ENCODE measurements around the gene TMEM259.
"Not testable (repeated sequence)": the region's sequence is repeated elsewhere in the genome, so short reads cannot be mapped to it uniquely, and the experiment has no call there.

Gene TMEM259

DNA sequence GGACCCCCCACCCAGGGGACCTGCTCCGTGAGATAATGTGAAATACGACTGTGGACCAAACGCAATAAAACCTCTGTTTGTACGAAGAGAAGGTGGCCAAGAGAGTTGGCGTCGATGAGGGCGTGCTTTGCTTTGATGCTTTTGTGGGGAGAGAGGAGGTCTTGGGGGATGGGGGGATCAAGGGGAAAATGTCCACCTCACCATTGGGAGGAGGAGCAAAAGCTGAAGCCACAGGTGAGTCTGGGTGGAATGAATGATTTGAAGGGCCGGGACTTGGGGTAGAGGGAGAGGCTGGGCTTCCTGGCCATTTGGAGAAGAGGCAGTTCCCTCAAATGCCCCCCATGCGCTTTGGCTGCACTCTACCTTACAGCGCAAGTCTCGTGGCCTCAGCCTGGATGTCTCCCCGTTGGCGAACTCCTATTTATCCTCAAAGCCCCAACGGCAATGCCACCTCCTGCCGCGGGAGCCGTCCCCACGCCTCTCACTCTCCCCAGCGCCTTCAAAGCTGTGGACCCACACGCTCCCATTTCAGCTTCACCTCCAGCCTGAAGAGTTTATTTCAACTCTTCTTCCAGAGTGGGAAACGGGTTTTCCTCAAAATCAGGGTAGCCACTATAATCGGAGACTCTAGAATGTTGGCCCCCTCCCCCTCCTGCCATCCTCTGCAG lies 18.2 kb upstream of the TMEM259 start:
- no peak for DNase-seq

DNA sequence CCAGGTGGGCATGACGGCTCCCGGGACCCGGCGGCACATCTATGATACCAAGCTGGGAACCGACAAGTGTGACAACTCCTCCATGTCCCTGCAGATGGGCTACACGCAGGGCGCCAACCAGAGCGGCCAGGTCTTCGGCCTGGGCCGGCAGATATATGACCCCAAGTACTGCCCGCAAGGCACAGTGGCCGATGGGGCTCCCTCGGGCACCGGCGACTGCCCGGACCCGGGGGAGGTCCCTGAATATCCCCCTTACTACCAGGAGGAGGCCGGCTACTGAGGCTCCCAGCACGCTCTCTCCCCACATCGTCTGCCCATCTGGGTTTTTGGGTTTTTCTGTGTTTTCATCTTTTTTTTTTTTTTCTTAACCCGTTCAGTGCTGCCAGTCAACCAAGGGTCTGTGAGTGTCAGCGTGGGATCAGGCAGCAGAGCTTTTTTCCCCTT lies 16.7 kb upstream of the TMEM259 start:
- DNase-seq, result no peak

DNA sequence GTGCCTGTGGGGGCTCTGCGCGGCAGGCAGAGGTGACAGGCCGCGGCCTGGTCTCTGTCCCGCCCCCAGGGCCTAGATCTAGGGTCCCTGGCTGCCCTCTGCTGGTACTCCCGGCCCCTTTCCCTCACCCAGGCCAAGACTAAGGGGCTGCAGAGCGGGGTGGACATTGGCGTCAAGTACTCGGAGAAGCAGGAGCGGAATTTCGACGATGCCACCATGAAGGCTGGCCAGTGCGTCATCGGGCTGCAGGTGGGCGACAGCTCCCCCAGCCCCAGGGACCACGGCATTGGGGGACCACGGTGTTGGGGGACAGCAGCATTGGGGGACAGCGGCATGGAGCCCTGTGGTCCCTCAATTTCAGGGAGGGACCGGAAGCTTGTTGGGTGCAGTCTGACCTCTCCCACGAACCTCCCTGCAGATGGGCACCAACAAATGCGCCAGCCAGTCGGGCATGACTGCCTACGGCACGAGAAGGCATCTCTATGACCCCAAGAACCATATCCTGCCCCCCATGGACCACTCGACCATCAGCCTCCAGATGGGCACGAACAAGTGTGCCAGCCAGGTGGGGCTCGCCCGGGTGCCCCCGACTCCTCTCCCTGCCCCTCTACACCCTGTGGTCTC lies 15.2 kb upstream of the TMEM259 start:
- no peak for DNase-seq

DNA sequence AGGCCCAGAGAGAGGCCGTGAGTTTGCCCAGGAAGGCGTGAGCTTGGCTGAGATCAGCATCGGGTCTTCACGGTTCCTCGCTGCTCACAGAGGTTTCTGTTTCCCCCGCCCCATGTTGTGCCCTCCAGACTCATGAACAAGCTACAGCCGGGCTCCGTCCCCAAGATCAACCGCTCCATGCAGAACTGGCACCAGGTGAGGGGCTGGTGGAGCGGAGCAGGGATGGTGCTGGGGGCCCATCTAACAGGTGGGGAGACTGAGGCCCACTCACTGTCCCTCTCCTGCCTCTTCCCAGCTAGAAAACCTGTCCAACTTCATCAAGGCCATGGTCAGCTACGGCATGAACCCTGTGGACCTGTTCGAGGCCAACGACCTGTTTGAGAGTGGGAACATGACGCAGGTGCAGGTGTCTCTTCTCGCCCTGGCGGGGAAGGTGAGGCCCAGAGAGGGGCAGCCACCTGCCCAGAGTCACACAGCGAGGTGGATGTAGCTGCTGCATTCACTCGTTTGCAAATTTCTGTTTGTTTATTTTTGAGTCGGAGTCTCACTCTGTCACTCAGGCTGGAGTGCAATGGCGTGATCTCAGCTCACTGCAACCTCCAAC lies 11.4 kb upstream of the TMEM259 start:
- no peak for DNase-seq

DNA sequence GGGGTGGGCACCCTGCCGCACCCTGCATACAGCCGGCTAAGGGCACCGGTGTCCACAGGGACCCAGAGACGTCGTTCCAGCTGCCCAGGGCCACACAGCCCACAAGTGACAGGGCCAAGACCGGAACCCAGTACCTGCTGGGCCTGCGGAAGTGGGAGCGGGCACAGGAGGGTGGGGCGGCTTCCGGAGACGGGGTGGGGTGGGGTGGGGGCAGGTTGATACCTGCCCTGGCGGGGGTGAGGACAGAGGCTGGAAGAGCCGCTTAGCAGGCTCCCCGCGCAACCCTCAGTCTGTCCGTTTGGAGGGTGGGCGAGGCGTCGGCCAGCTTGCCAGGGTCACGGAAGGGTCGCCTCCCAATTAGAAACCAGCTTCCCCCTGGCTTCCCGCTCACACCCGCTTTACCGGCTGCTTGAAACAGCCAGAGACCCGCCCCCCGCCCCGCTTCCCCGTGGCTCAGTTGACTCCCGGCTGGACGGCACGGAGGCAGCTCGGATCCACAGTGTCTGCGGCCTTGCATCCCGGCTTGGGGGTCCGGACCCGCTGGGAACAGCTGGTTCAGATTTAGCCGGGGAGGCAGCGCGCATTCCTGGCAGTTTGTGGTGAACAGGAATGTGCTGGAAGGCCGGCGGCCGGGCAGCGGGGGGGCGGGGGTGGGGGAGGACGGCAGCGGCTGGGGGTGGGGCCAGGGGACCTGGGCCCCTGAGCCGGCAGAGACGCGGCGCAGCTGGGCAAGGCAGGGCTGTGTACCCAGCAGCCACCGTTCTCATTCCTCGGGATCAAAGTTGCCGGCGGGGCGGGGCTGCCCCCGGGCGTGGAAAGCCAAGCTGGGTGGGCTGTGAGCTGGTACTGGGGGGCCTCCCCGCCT lies 7.4 kb upstream of the TMEM259 start:
- no peak for DNase-seq

DNA sequence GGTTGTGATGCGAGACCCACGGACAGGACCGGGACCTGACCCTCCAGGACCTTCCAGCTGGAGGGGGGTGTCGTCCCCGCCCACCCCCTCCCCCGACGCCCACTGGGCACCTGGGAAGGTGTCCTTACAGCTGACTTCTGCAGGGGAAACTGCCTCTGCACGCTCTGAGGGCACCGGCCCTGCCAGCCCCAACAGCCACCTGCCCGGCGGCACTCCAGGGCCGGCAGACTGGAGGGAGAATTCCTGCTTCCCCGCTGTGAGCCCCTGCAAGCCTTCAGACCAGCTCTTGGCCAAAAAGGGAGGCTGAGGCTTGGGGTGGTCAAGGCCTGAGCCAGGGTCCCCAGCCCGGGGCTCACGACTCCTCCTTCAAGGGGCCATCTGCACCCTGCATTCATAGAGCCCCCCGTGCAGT lies 6.7 kb upstream of the TMEM259 start:
- no peak for DNase-seq

DNA sequence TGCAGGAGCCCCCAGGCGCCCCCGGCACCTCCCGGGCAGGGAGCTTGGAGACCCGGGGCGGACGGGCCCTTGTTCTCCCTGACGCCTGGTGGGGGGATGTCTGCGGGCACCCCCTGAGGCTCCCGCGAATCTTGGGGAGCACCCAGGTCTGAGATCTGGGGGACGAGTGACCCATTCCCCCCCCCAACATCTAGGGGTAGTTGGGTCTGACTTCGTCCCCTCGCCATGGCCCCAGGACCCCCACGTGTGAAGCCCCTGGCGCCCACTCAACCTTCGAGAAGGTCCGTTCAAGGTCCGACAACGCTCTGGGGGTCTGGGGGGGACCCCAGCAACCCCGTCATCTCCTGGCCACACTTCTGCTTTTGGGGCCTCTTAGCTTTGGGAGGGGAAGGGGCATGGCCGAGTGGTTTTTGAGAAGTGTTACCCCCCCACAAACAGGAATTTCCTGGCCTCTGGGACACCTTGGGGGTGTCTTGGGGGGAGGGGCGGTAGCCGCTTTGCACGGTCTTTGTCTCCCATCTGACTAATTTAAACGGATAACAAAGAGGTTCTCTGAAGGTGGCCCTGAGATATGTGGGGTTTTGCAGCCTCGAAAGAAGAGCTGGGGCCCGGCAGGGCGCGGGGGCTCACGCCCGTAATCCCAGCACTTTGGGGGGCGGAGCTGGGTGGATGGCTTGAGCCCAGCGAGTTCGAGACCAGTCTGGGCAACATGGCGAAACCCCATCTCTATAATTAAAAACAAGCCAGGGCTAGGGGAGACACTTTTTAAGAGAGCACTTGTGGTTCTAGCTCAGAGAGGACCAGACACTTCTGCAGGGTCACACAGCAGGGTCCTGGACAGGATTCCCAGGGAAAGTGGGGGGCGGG lies 6.1 kb upstream of the TMEM259 start:
- peak; percentile 23 for DNase-seq

DNA sequence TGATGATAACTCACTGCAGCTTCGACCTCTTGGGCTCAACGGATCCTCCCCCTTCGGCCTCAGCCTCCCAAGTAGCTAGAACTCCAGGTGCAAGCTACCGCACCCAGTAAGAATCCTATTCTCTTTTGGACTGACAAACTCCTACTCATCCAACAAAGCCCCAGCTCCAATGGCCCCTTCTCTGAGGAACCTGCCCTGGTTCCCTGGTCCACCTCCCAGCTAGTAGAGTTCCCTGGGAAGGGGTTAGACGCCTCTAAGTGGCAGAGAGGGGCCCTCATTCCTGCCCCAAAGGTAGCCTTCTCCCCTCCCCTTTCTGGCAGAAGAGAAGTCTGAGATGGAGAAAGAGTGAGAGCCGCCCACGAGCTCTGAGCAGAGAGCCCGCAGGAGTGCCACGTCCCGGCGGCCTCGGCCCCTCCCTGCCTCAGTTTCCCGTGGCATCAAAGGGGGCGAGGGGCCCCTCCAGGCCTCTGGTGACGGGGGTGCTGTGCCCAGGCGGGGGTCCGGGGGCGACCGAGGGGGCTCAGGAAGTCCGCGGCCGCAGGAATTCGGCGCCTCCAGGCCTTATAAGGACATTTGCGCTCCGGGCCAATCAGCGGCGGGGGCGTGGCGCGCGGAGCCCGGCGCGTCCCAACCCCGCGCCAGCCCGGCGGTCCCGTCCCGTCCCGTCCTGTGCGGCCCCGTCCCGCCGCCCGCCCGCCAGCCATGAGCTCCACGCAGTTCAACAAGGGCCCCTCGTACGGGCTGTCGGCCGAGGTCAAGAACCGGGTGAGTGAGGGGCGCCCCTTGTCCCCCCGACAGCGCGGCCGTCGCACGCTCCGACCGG lies 5.2 kb upstream of the TMEM259 start, which contains the start of gene CNN2:
CNN2 (plus strand) TSS at position 649 of the 823 bp plus-strand sequence; CDS start at position 703, 54 bp downstream.
- peak; percentile 78 for DNase-seq

DNA sequence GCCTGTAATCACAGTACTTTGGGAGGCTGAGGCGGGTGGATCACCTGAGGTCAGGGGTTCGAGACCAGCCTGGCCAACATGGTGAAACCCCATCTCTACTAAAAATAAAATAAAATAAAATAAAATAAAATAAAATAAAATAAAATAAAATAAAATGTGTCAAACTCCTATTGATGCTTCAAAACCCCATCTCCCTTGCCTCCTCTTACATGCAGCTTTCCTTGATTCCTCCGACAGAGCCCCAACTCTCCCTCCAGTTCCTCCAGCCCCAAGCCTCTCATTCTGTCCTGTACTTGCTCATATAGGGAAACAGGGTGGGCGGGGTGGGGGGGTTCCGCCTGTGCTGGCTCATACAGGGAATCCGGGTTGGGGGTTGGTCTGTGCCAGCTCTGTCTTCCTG lies 4.2 kb upstream of the TMEM259 start:
- DNase-seq, result not testable (repeated sequence)

DNA sequence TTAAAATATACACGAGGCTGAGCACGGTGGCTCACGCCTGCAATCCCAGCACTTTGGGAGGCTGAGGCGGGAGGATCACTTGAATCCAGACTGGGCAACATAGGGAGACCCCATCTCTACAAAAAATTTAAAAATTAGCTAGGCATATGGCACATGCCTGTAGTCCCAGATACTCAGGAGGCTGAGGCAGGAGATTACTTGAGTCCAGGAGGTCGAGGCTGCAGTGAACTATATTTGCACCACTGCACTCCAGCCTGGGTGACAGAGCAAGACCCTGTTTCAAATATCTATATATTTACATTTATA lies 2.9 kb upstream of the TMEM259 start:
- not testable (repeated sequence) for DNase-seq

DNA sequence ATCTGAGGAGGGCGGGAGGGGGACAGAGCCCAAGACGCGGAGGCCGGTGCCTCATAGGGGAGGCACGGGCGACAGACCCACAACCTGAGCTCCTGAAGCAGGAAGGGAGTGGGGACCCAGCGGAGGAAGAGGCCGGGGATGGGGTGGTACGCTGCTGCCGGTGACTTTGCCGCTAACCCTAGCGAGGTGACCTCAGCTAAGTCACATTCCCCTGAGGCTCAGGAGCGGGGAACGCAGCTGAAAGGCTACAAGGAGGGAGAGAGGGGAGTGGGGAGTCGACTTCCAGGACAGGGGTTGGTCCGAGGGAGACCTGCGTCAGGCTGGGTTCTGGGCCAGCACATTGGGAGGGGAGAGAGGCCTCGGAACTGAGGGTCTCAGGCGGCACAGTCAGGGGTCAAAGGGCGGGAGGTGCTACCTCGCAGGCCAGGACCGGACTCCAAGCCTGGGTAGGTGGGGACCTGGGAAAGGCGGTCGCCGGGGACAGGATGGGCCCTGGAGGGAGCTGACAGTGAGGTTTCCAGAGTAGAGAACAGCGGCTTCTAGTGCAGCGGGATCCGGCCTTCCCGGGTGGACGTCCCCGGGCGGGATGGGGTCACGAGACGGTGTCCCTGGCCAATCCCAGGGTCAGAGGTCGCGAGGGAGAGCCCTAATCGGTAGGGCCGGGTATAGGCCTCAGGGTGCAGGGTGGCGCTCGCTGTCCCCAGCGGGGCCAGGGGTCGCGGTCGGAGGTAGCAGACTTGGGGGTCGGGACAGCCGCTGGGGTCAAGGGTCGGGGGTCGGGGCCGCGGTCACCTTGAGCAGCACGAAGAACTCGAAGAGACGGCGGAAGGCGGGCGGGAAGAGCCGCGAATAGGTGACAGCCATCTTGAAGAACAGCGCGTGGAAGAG lies 699 bp downstream of the TMEM259 start:
- no peak for DNase-seq

DNA sequence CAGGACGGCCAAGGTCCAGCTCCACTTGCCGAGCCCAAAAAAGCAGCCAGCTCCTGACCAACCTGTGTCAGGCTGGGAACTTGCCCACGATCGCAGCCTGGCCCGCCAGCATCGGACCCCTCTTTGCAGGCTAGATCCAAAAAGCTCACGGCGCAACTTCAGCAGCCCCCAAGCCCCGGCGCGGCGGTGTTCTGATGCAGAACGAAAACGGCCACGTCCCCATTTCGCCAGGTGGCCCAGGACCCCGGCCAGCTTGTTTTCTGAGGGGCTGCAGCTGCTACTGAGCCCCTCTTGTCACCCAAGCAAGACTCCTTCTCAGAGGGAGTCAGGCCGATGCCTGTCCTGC lies 1.3 kb downstream of the TMEM259 start:
- no peak for DNase-seq

DNA sequence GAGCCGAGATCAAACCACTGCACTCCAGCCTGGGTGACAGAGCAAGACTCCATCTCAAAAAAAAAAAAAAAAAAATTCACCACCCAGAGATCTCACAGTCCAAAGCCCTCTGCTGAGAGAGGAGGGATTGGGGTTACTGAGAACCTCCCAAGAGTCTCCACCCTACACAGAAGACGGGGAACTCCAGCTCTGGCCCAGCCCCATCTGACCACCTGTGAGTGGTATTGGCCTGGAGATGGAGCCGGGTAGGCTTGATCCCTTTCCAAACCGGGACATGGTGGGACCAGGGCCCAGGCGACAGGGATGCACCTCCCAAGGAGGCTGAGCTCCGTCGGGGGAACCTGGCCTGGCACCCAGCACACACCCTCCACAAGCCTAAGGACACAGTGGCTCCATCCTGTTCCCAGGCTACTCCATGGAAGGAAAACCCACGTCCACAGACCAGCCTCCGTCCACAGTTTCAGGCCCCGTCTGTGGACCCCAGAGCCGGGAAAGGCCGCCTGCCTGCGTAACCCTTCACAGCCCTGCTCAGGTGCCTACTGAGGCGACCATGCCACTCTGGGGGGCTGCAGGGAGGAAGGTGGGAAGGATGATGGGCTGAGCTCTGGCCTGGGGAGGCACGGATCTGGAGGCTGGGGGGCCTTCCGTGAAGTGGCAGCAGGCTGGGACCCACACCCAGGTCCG lies 1.8 kb downstream of the TMEM259 start:
- DNase-seq, result no peak

DNA sequence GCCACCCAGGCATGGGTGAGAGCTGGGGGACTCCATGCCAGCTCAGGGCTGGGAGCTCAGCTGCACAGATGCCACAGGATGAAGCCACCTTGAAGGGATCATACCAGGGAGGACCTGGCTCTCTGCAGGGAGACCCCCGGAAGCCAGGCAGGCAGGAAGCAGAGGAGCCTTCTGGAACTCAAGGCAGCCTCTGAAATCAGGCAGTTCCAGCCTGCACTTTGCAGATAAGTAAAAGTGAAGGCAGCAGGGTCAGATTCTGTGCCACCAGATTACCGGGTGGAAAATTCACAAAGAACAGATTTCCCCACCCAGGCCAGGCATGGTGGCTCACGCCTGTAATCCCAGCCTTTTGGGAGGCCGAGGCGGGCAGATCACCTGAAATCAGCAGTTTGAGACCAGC lies 2.5 kb downstream of the TMEM259 start:
- no peak for DNase-seq

DNA sequence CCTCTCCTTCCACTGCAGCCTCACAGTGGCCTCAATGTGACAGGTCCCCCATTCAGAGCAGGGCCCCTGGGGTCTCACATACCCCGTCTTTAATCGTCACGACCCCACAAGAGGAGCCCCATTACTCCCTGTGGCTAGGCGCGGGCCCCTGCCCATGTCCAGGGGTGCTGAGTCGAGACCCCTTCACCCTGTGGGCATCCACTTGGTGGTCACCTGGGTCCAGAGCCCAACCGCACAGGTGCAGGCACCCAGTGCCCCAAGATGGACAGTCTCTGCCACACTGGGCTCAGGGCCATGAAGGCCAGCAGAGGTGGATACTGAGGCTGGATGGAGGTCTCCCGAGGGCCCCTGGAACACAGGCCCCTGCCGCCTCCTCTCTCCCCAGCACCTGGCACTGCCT lies 3.0 kb downstream of the TMEM259 start:
- DNase-seq, result no peak

DNA sequence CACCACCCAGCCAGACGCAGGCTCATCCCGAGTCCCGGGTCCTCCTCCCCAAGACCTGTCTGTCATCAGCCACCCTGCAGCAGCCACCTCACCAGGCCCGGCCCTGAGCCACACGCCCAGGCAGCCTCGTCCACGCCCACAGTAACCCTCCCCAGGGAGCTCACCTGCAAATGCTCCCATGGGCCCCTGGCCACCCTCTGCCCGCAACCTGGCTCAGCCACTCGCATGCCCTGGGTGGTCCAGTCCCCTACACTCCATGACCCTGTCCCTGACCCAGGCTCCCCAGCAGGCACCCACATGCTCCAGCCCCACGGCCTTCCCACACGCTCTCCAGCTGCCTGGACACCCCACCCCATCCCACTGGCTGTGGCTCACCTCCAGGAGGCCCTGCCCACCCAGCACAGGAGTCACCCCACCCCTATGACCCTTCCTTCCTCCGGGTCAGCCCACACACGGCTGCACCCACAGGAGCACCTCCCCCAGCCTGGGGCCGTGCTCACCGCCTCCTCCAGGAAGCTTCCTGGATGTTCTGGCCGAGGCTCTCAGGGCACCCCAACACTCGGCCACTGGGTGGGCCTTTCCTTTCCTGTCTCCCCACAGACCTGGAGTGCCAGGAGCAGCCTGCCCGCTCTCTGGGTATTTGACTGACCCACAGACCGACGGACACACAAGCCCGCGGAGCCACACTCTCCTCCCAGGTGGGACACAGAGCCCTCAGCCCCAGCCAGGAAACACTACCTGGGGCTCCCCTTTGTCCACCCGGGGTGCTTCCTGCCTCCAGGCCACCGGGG lies 3.6 kb downstream of the TMEM259 start:
- no peak for DNase-seq

DNA sequence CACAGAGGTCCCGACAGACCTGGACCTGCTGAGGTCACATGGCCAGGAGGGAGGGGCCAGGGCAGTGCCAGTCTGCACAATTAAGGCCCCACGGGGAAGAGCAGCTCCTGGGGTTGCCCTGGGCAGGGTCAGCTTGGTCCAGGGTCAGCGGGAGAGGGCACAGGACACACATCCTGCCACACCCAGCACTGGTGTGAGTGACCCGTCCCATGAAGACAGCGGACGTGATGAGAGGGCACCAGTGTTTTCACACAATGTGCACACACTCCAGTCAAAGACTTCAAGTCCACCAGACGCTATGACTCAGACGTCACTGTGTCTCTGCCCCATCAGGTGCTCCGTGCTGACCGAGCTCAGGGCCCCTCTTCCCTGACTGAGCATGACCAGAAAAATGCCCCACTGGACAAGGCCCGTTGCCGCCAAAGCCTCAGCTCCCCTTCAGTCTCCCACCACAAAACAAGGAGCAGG lies 4.2 kb downstream of the TMEM259 start:
- DNase-seq, result no peak

DNA sequence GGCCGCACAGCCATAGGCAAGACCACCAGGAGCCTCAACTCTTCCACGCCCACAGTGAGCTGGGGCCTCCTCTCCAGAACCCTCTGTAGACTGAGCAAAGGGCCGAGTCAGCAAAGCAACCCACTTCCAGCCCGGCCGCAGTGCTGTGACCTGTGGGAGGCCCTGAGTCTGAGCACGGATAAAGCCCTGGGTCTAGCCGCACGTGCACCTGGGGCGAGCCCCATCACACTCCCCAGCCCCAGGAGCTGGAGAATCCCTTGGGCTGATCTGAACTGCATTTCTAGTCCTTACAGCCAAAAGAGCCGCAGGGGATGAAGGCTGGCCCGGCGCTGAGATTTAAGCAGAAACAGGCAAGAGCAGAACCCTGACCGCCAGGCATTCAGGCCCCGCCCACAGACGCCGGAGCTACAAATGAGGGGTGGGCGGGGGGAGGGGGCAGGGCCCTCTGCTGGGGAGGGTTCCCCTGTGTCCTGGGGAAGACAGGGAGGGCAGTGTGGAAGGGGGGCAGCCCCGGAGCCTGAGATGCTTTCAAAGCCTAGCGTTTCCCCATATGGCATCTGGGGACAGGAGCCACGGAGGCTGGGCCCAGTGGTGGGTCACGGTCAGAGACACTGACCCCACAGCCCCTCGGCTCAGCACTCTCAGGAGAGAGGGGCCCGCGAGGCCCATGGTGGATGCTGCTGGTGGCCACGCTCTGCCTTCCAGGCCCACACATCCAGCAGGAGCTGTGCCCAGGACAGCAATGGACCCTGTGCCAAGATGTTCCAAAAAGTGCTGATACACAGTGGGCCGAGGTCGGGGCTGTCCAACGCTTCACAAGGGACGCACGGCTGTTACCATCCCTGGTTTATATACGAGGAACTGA lies 4.9 kb downstream of the TMEM259 start:
- DNase-seq, result no peak

Measured in GDM1 (cell line).